SU-DHL-6 (cell line): ENCODE measurements around the gene GRIA3.

Experiments used
- EZH2phosphoT487 ChIP-seq: fragments of 200-600 bp; sonication (generic), shearing (Covaris generic); conservative IDR thresholded peaks from 2 replicates; pipeline ENCODE4 v1.6.1; 2018; ENCODE audit warnings: mild to moderate bottlenecking, antibody characterized with exemption, low read length, moderate library complexity, mixed read lengths
- TF ChIP-seq, protein P1 (sequence below): fragments of 200-600 bp; sonication (generic); IDR thresholded peaks from one replicate; pipeline ENCODE4 v1.5.1; 2017; ENCODE audit warnings: antibody characterized with exemption, mild to moderate bottlenecking, low read length, moderate library complexity; ENCODE audit not compliant: insufficient read depth, poor library complexity, severe bottlenecking

GRCh38 chrX:123392921-123393320 is 208.8 kb downstream of the GRIA3 start:
- TF ChIP-seq, protein P1, sequence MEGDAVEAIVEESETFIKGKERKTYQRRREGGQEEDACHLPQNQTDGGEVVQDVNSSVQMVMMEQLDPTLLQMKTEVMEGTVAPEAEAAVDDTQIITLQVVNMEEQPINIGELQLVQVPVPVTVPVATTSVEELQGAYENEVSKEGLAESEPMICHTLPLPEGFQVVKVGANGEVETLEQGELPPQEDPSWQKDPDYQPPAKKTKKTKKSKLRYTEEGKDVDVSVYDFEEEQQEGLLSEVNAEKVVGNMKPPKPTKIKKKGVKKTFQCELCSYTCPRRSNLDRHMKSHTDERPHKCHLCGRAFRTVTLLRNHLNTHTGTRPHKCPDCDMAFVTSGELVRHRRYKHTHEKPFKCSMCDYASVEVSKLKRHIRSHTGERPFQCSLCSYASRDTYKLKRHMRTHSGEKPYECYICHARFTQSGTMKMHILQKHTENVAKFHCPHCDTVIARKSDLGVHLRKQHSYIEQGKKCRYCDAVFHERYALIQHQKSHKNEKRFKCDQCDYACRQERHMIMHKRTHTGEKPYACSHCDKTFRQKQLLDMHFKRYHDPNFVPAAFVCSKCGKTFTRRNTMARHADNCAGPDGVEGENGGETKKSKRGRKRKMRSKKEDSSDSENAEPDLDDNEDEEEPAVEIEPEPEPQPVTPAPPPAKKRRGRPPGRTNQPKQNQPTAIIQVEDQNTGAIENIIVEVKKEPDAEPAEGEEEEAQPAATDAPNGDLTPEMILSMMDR, result no peak
- no peak for TF ChIP-seq EZH2phosphoT487
